Astrocyte (in vitro differentiated cells and primary cell): ENCODE results near the gene RPL13. TPM values are rescaled to one million over a fixed set of nuclear protein-coding genes. Genes with fewer than 3 reads are reported as not detected.

Source experiments
- DNase-seq: peaks from one replicate; pipeline ENCODE4 v3.0.0-alpha.2; 2010; ENCODE audit warnings: low read depth
- FAIRE-seq: peaks from 2 replicates; lab custom pipeline; 2011; peaks lifted over from hg19 to GRCh38; lab: Jason Lieb, UNC
- H2AFZ ChIP-seq: 2 replicates; pipeline ENCODE4 v1.6.0; 2012; ENCODE audit warnings: low read depth, low read length, inconsistent platforms
- H3K27ac ChIP-seq: 2 replicates; pipeline ENCODE4 v1.5.1; 2011; ENCODE audit warnings: low read depth, low read length, inconsistent platforms
- H3K27me3 ChIP-seq: 2 replicates; pipeline ENCODE4 v1.6.0; 2011; ENCODE audit warnings: low read length, inconsistent platforms; ENCODE audit not compliant: insufficient read depth
- H3K36me3 ChIP-seq: 2 replicates; pipeline ENCODE4 v1.5.1; 2011; ENCODE audit warnings: low read length, inconsistent platforms; ENCODE audit not compliant: insufficient read depth
- H3K4me1 ChIP-seq: 2 replicates; pipeline ENCODE4 v1.5.1; 2011; ENCODE audit warnings: low read length, inconsistent platforms; ENCODE audit not compliant: insufficient read depth
- H3K4me2 ChIP-seq: 2 replicates; pipeline ENCODE4 v1.6.0; 2012; ENCODE audit warnings: low read length, inconsistent platforms
- H3K4me3 ChIP-seq: 2 replicates; pipeline ENCODE4 v1.5.1; 2011; ENCODE audit warnings: low read depth, mild to moderate bottlenecking, low read length, inconsistent platforms; ENCODE audit not compliant: insufficient read depth
- H3K79me2 ChIP-seq: 2 replicates; pipeline ENCODE4 v1.6.0; 2012; ENCODE audit warnings: mild to moderate bottlenecking, low read length, inconsistent platforms; ENCODE audit not compliant: insufficient read depth
- H3K9ac ChIP-seq: 2 replicates; pipeline ENCODE4 v1.6.0; 2012; ENCODE audit warnings: mild to moderate bottlenecking, low read length, inconsistent platforms
- H3K9me3 ChIP-seq: 2 replicates; pipeline ENCODE4 v1.5.1; 2012; ENCODE audit warnings: low read depth, mild to moderate bottlenecking, low read length, inconsistent platforms; ENCODE audit not compliant: insufficient read depth
- H4K20me1 ChIP-seq: 2 replicates; pipeline ENCODE4 v1.6.0; 2012; ENCODE audit warnings: low read length, inconsistent platforms; ENCODE audit not compliant: insufficient read depth
- H3K27ac Mint-ChIP-seq: one replicate; pipeline ENCODE4 v1.8.0; 2021; ENCODE audit warnings: mild to moderate bottlenecking, mixed read lengths; ENCODE audit not compliant: unreplicated experiment
- H3K27me3 Mint-ChIP-seq: one replicate; pipeline ENCODE4 v1.8.0; 2021; ENCODE audit warnings: low read depth, mixed read lengths; ENCODE audit not compliant: unreplicated experiment
- H3K36me3 Mint-ChIP-seq: one replicate; pipeline ENCODE4 v1.8.0; 2021; ENCODE audit warnings: low read depth, mixed read lengths; ENCODE audit not compliant: unreplicated experiment
- H3K4me1 Mint-ChIP-seq: one replicate; pipeline ENCODE4 v1.8.0; 2021; ENCODE audit warnings: low read depth, mixed read lengths; ENCODE audit not compliant: unreplicated experiment
- H3K4me3 Mint-ChIP-seq: one replicate; pipeline ENCODE4 v1.8.0; 2021; ENCODE audit warnings: mild to moderate bottlenecking, moderate library complexity, mixed read lengths; ENCODE audit not compliant: unreplicated experiment
- H3K9me3 Mint-ChIP-seq: one replicate; pipeline ENCODE4 v1.8.0; 2021; ENCODE audit warnings: mild to moderate bottlenecking, mixed read lengths; ENCODE audit not compliant: unreplicated experiment
- CTCF ChIP-seq: IDR thresholded peaks from 2 replicates; pipeline ENCODE4 v1.5.1; 2011; ENCODE audit warnings: low read depth, mild to moderate bottlenecking, inconsistent platforms, low read length, moderate library complexity; ENCODE audit not compliant: insufficient read depth
- EZH2 ChIP-seq: IDR thresholded peaks from 2 replicates; pipeline ENCODE4 v1.6.1; 2012; ENCODE audit warnings: mild to moderate bottlenecking, low read length, inconsistent platforms; ENCODE audit not compliant: insufficient read depth
- total RNA-seq: library from RNA; stranded (reverse); gene quantifications from 2 replicates; pipeline ENCODE4 v1.2.1, GENCODE V29; 2021

RPL13 gene
- total RNA-seq, 1 donor from 2014 or later: 1,239 TPM

GRCh38 chr16:89588413-89589109, 28.1 kb downstream of the RPL13 start:
- no peak overlapping the region for H3K27ac Mint-ChIP-seq

GRCh38 chr16:89589241-89589926, 28.9 kb downstream of the RPL13 start:
- Histone ChIP-seq H4K20me1 (no peaks in the 10 kb centered on the region), H3K27me3 (no peaks in the 10 kb centered on the region), H3K27ac (no peak overlapping the region), H3K79me2 (no peaks in the 10 kb centered on the region), H3K9ac (no peak overlapping the region), H3K4me3 (no peak overlapping the region), H3K4me2 (no peak overlapping the region), H3K9me3 (no peaks in the 10 kb centered on the region), H3K4me1 (no peaks in the 10 kb centered on the region), H2AFZ (no peak overlapping the region), H3K36me3 (no peaks in the 10 kb centered on the region)
- H3K4me3 Mint-ChIP-seq: no peak overlapping the region
- no peak overlapping the region for H3K27ac Mint-ChIP-seq
- FAIRE-seq (no peak), DNase-seq (no peak)
- no peaks in the 10 kb centered on the region for H3K9me3 Mint-ChIP-seq
- no peaks in the 10 kb centered on the region for H3K4me1 Mint-ChIP-seq
- TF ChIP-seq EZH2 (no peak), CTCF (no peak)
- no peaks in the 10 kb centered on the region for H3K27me3 Mint-ChIP-seq
- H3K36me3 Mint-ChIP-seq: no peaks in the 10 kb centered on the region

More at GRCh38 chr16:89588413-89589109, 28.1 kb downstream of the RPL13 start:
- no peaks in the 10 kb centered on the region for H4K20me1 ChIP-seq
- H3K4me3 ChIP-seq: no peak overlapping the region
- no peak overlapping the region for H3K4me2 ChIP-seq
- H3K4me1 ChIP-seq: no peaks in the 10 kb centered on the region
- Mint-ChIP-seq H3K36me3 (no peaks in the 10 kb centered on the region), H3K9me3 (no peaks in the 10 kb centered on the region), H3K4me3 (no peak overlapping the region), H3K27me3 (no peaks in the 10 kb centered on the region), H3K4me1 (no peaks in the 10 kb centered on the region)
- no peaks in the 10 kb centered on the region for H3K36me3 ChIP-seq
- H3K79me2 ChIP-seq: no peaks in the 10 kb centered on the region
- no peaks in the 10 kb centered on the region for H3K9me3 ChIP-seq
- H3K9ac ChIP-seq: no peak overlapping the region
- no peak for FAIRE-seq
- TF ChIP-seq EZH2 (no peak), CTCF (no peak)
- no peak for DNase-seq
- H2AFZ ChIP-seq: no peak overlapping the region
- no peaks in the 10 kb centered on the region for H3K27me3 ChIP-seq
- H3K27ac ChIP-seq: no peak overlapping the region

GRCh38 chr16:89593841-89594240, 33.4 kb downstream of the RPL13 start:
- Histone ChIP-seq H3K4me3 (no peak overlapping the region), H3K36me3 (no peaks in the 10 kb centered on the region), H3K79me2 (no peaks in the 10 kb centered on the region), H3K9me3 (no peaks in the 10 kb centered on the region), H3K27ac (no peak overlapping the region), H3K4me2 (no peak overlapping the region), H3K27me3 (no peaks in the 10 kb centered on the region), H3K9ac (no peak overlapping the region), H3K4me1 (no peaks in the 10 kb centered on the region), H4K20me1 (no peaks in the 10 kb centered on the region), H2AFZ (no peak overlapping the region)
- Mint-ChIP-seq H3K27me3 (no peaks in the 10 kb centered on the region), H3K4me3 (no peak overlapping the region), H3K36me3 (no peaks in the 10 kb centered on the region), H3K27ac (no peak overlapping the region), H3K9me3 (no peaks in the 10 kb centered on the region), H3K4me1 (no peaks in the 10 kb centered on the region)
- DNase-seq (no peak), FAIRE-seq (no peak)
- TF ChIP-seq EZH2: no peak
- TF ChIP-seq CTCF: no peak
